Measurements from ENCODE around the gene TMUB2.
"Not testable (repeated sequence)": the region's sequence is repeated elsewhere in the genome, so short reads cannot be mapped to it uniquely, and the experiment has no call there.

- TF ChIP-seq TAF1 (IDR thresholded peaks at IDR 0.05; ENCODE audit: control insufficient read depth, extremely low read depth, insufficient read depth, low read length, severe bottlenecking); ZBTB7A (IDR thresholded peaks at IDR 0.05; ENCODE audit: borderline replicate concordance, control insufficient read depth, low read depth, low read length); MED1 (CRISPR knock-in tag; IDR thresholded peaks at IDR 0.05; ENCODE audit: borderline replicate concordance); CTCF (IDR thresholded peaks at IDR 0.05 in 2 of 3, conservative IDR thresholded peaks at IDR 0.05 in 1 of 3; ENCODE audit: insufficient read depth in 2 of 3, low read depth in 1 of 3, low read length in 3 of 3); CREB1 (IDR thresholded peaks at IDR 0.05); CREB1 (CRISPR knock-in tag; IDR thresholded peaks at IDR 0.05); BRCA1 (IDR thresholded peaks at IDR 0.05); BRCA1 (CRISPR knock-in tag; IDR thresholded peaks at IDR 0.05): not testable (repeated sequence)
Measured at GRCh38 chr17:44237886-44238285, 51.1 kb downstream of the TMUB2 start.

Measured in K562 (cell line).